Common myeloid progenitor, CD34-positive (primary cell): ENCODE data around the gene STYXL1.
"Not testable (repeated sequence)": the region's sequence is repeated elsewhere in the genome, so short reads cannot be mapped to it uniquely, and the experiment has no call there.

Experiments
- CTCF ChIA-PET: fragments of 350-600 bp; sonication (Branson Sonifier 250); formaldehyde crosslinking; loops from one replicate; lab custom pipeline; 2021; ENCODE audit warnings: antibody characterized with exemption; lab: Charles Lee
- POLR2A ChIA-PET: fragments of 350-600 bp; sonication (Branson Sonifier 250); formaldehyde crosslinking; loops from one replicate; lab custom pipeline; 2021; ENCODE audit warnings: antibody characterized with exemption; lab: Charles Lee
- DNase-seq, 3 donors: peaks; one replicate each; pipeline versions ENCODE4 v3.0.0 to v3.0.0-alpha.2; 2013
- H3K27ac ChIP-seq, 2 experiments: 1 replicate in 1 of 2; 2 replicates in 1 of 2; pipeline ENCODE4 v1.7.0; 2013; ENCODE audit warnings: inconsistent platforms in 2 of 2, low read length in 2 of 2, mild to moderate bottlenecking in 2 of 2, low read depth in 1 of 2, moderate library complexity in 1 of 2; ENCODE audit not compliant: severe bottlenecking in 2 of 2, insufficient read depth in 1 of 2, poor library complexity in 1 of 2
- H3K27me3 ChIP-seq, 5 experiments: replicated peaks in 2 of 5; 1 replicate in 3 of 5; 2 replicates in 2 of 5; pipeline versions ENCODE4 v1.6.1 to v1.7.0; 2013; ENCODE audit warnings: low read length in 4 of 5, mild to moderate bottlenecking in 2 of 5, moderate library complexity in 2 of 5, inconsistent platforms in 1 of 5; ENCODE audit not compliant: insufficient read depth in 5 of 5, control insufficient read depth in 4 of 5
- H3K36me3 ChIP-seq, 4 experiments: 1 replicate in 2 of 4; 2 replicates in 2 of 4; pipeline versions ENCODE4 v1.6.1 to v1.7.0; 2013; ENCODE audit warnings: low read length in 3 of 4, control low read depth in 1 of 4, mild to moderate bottlenecking in 1 of 4; ENCODE audit not compliant: control insufficient read depth in 4 of 4, insufficient read depth in 4 of 4
- H3K4me1 ChIP-seq, 4 experiments: 1 replicate in 3 of 4; 2 replicates in 1 of 4; pipeline versions ENCODE4 v1.6.1 to v1.7.1; 2013; ENCODE audit warnings: low read length in 3 of 4, mild to moderate bottlenecking in 3 of 4, control low read depth in 1 of 4, inconsistent platforms in 1 of 4, moderate library complexity in 1 of 4; ENCODE audit not compliant: control insufficient read depth in 4 of 4, insufficient read depth in 4 of 4; ENCODE audit errors: control extremely low read depth in 1 of 4
- H3K4me3 ChIP-seq, 7 experiments: 1 replicate in 4 of 7; 2 replicates in 3 of 7; pipeline versions ENCODE4 v1.5.1 to v1.7.0; 2013; ENCODE audit warnings: mild to moderate bottlenecking in 7 of 7, low read length in 6 of 7, moderate library complexity in 6 of 7, inconsistent platforms in 2 of 7, low read depth in 2 of 7, control low read depth in 1 of 7; ENCODE audit not compliant: insufficient read depth in 4 of 7, control insufficient read depth in 1 of 7; ENCODE audit errors: extremely low read depth in 1 of 7
- H3K9me3 ChIP-seq, 5 experiments: 1 replicate in 4 of 5; 2 replicates in 1 of 5; pipeline versions ENCODE4 v1.6.1 to v1.7.1; 2013; ENCODE audit warnings: low read length in 4 of 5, mild to moderate bottlenecking in 2 of 5, inconsistent platforms in 1 of 5, low read depth in 1 of 5, moderate library complexity in 1 of 5; ENCODE audit not compliant: control insufficient read depth in 4 of 5, insufficient read depth in 2 of 5; ENCODE audit errors: control extremely low read depth in 1 of 5
- WGBS: methylation state at CpG from one replicate; pipeline ENCODE4 v1.1.5; 2013; ENCODE audit not compliant: insufficient coverage; 5-methylcytosine and 5-hydroxymethylcytosine counted together

Gene STYXL1

GRCh38 chr7:76009672-76010600, 37.9 kb downstream of the STYXL1 start:
- WGBS = 93% methylated on average over 9 of the region's 11 CpGs
- ChIA-PET POLR2A (no interaction called here), CTCF (interaction anchor here (1.0 to 3.8 kb wide), 3 partner anchors 11 to 165 kb away, joined by 3 to 18 read pairs (median 3); no protein-coding TSS in a partner anchor)
- peaks cover 0 to 23% (median 17%) of the 10 kb centered on the region in 4 experiments for H3K4me1 ChIP-seq
- H3K36me3 ChIP-seq = peaks cover 0 to 16% (median 5%) of the 10 kb centered on the region in 4 experiments
- H3K27ac ChIP-seq = no peak overlapping the region
- peaks cover 0 to 29% (median 0%) of the 10 kb centered on the region in 5 experiments for H3K27me3 ChIP-seq
- H3K4me3 ChIP-seq = no peak overlapping the region
- DNase-seq = no peak
- no peaks in the 10 kb centered on the region for H3K9me3 ChIP-seq

GRCh38 chr7:76008156-76008687, 39.6 kb downstream of the STYXL1 start:
- Histone ChIP-seq H3K27ac (no peak overlapping the region), H3K4me1 (peaks cover 0 to 23% (median 17%) of the 10 kb centered on the region in 4 experiments), H3K27me3 (peaks cover 0 to 30% (median 0%) of the 10 kb centered on the region in 5 experiments), H3K9me3 (no peaks in the 10 kb centered on the region), H3K4me3 (no peak overlapping the region), H3K36me3 (peaks cover 0 to 24% (median 8%) of the 10 kb centered on the region in 4 experiments)
- DNase-seq = peak in 2 of 3 donors; percentile 36 to 40
- ChIA-PET POLR2A (interaction anchor here (1.1 kb wide), 1 partner anchor 30 kb away, joined by 5 read pairs; no protein-coding TSS in a partner anchor), CTCF (interaction anchor here (0.6 to 1.2 kb wide), 2 partner anchors 15 to 82 kb away, joined by 3 read pairs; no protein-coding TSS in a partner anchor)
- WGBS = 49% methylated on average over 6 of the region's 8 CpGs

- CTCF ChIA-PET = interaction anchor here (1.2 to 2.3 kb wide), 2 partner anchors 15 kb away, joined by 7 read pairs; no protein-coding TSS in a partner anchor
- WGBS = 80% methylated on average over 2 of the region's 4 CpGs
- H3K9me3 ChIP-seq, H3K4me3 ChIP-seq, POLR2A ChIA-PET, H3K27ac ChIP-seq, DNase-seq: not testable (repeated sequence)
- Histone ChIP-seq H3K4me1 (peaks cover 0 to 16% (median 11%) of the 10 kb centered on the region in 4 experiments), H3K27me3 (peaks cover 0 to 23% (median 0%) of the 10 kb centered on the region in 5 experiments), H3K36me3 (peaks cover 4 to 43% (median 25%) of the 10 kb centered on the region in 4 experiments)
Observed at GRCh38 chr7:76005004-76005403, 42.8 kb downstream of the STYXL1 start.

GRCh38 chr7:76003351-76003750, 44.4 kb downstream of the STYXL1 start:
- Histone ChIP-seq H3K27ac (no peak overlapping the region), H3K4me1 (peaks cover 0 to 2% (median under 1%) of the 10 kb centered on the region in 4 experiments), H3K36me3 (peaks cover 4 to 44% (median 25%) of the 10 kb centered on the region in 4 experiments), H3K4me3 (no peak overlapping the region), H3K9me3 (no peaks in the 10 kb centered on the region), H3K27me3 (peaks cover 0 to 23% (median 0%) of the 10 kb centered on the region in 5 experiments)
- CTCF ChIA-PET = interaction anchor here (0.9 to 2.3 kb wide), 2 partner anchors 10 to 17 kb away, joined by 3 to 7 read pairs; no protein-coding TSS in a partner anchor
- POLR2A ChIA-PET = interaction anchor here (0.7 kb wide), 1 partner anchor 8 kb away, joined by 6 read pairs; no protein-coding TSS in a partner anchor
- 95% methylated on average over 9 of the region's 10 CpGs for WGBS
- no peak for DNase-seq

- ChIA-PET POLR2A (interaction anchor here (0.6 kb wide), 1 partner anchor 208 kb away, joined by 3 read pairs; no protein-coding TSS in a partner anchor), CTCF (interaction anchor here (0.9 to 2.3 kb wide), 2 partner anchors 10 to 17 kb away, joined by 3 to 7 read pairs; no protein-coding TSS in a partner anchor)
- Histone ChIP-seq H3K9me3 (no peaks in the 10 kb centered on the region), H3K27me3 (peaks cover 0 to 23% (median 0%) of the 10 kb centered on the region in 5 experiments), H3K27ac (no peak overlapping the region), H3K36me3 (peaks cover 4 to 44% (median 25%) of the 10 kb centered on the region in 4 experiments), H3K4me1 (no peaks in the 10 kb centered on the region), H3K4me3 (no peak overlapping the region)
- no peak for DNase-seq
- 94% methylated on average over 2 of the region's 3 CpGs for WGBS
Observed at GRCh38 chr7:76002822-76003221, 45.0 kb downstream of the STYXL1 start.

- Histone ChIP-seq H3K36me3 (peaks cover 4 to 44% (median 25%) of the 10 kb centered on the region in 4 experiments), H3K4me1 (peaks cover 0 to 4% (median 0%) of the 10 kb centered on the region in 4 experiments), H3K9me3 (no peaks in the 10 kb centered on the region), H3K4me3 (no peak overlapping the region), H3K27me3 (peaks cover 0 to 18% (median 0%) of the 10 kb centered on the region in 5 experiments), H3K27ac (no peak overlapping the region)
- CTCF ChIA-PET = no interaction called here
- 79% methylated on average over 5 of the region's 6 CpGs for WGBS
- no peak for DNase-seq
- POLR2A ChIA-PET = interaction anchor here (0.6 kb wide), 1 partner anchor 9 kb away, joined by 3 read pairs; no protein-coding TSS in a partner anchor
Observed at GRCh38 chr7:76002139-76002538, 45.7 kb downstream of the STYXL1 start.
